Osteoblast (primary cell): ENCODE data around the gene GALNT16. TPM values are rescaled to one million over a fixed set of nuclear protein-coding genes. Genes with fewer than 3 reads are reported as not detected.
A peak's percentile ranks its signal among the peaks of the same experiment; 100 is the strongest.
"Not testable (repeated sequence)": the region's sequence is repeated elsewhere in the genome, so short reads cannot be mapped to it uniquely, and the experiment has no call there.

ENCODE experiments used
- DNase-seq: peaks from one replicate; pipeline ENCODE4 v3.0.0; 2011; ENCODE audit warnings: low spot score, mixed read lengths; ENCODE audit not compliant: insufficient read length; ENCODE audit errors: missing footprints
- H2AFZ ChIP-seq: 2 replicates; pipeline ENCODE4 v1.6.0; 2011; ENCODE audit warnings: mild to moderate bottlenecking, low read length
- H3K27ac ChIP-seq: 2 replicates; pipeline ENCODE4 v1.5.1; 2011; ENCODE audit warnings: mild to moderate bottlenecking, low read depth, low read length, moderate library complexity
- H3K27me3 ChIP-seq: 2 replicates; pipeline ENCODE4 v1.6.0; 2012; ENCODE audit warnings: mild to moderate bottlenecking, control low read depth, inconsistent platforms, low read length, moderate library complexity; ENCODE audit not compliant: insufficient read depth
- H3K36me3 ChIP-seq: 2 replicates; pipeline ENCODE4 v1.5.1; 2011; ENCODE audit warnings: mild to moderate bottlenecking, low read length, control low read depth, moderate library complexity; ENCODE audit not compliant: insufficient read depth
- H3K4me1 ChIP-seq: 2 replicates; pipeline ENCODE4 v1.5.1; 2011; ENCODE audit warnings: mild to moderate bottlenecking, low read length, control low read depth, moderate library complexity; ENCODE audit not compliant: insufficient read depth
- H3K4me2 ChIP-seq: 2 replicates; pipeline ENCODE4 v1.6.0; 2011; ENCODE audit warnings: mild to moderate bottlenecking, low read length; ENCODE audit not compliant: insufficient read depth
- H3K4me3 ChIP-seq: fragments of 200-600 bp; sonication (generic); 3 replicates; pipeline ENCODE4 v1.5.1; 2012; ENCODE audit warnings: mild to moderate bottlenecking, low read length, inconsistent platforms; ENCODE audit not compliant: insufficient read depth
- H3K79me2 ChIP-seq: 2 replicates; pipeline ENCODE4 v1.6.0; 2012; ENCODE audit warnings: mild to moderate bottlenecking, low read length, control low read depth, inconsistent platforms; ENCODE audit not compliant: insufficient read depth
- H3K9me3 ChIP-seq: 2 replicates; pipeline ENCODE4 v1.5.1; 2011; ENCODE audit warnings: low read depth, low read length, control low read depth
- H4K20me1 ChIP-seq: 2 replicates; pipeline ENCODE4 v1.6.0; 2012; ENCODE audit warnings: mild to moderate bottlenecking, low read length, control low read depth; ENCODE audit not compliant: insufficient read depth
- CTCF ChIP-seq: IDR thresholded peaks from 2 replicates; pipeline ENCODE4 v1.5.1; 2011; ENCODE audit warnings: mild to moderate bottlenecking, low read depth, low read length, moderate library complexity; ENCODE audit errors: extremely low read depth
- total RNA-seq: library from RNA; depleted of rRNA; stranded (reverse); fragments of >200 nt; gene quantifications from 2 replicates; pipeline ENCODE4 v1.2.3, GENCODE V29; 2012

The GALNT16 gene
- total RNA-seq, 1 donor: 4.0 TPM

GRCh38 chr14:69375722-69376121, 115.8 kb downstream of the GALNT16 start:
- no peak for DNase-seq
- H3K4me1 ChIP-seq: peaks cover 3% of the 10 kb centered on the region
- H3K4me3 ChIP-seq: no peak overlapping the region
- no peak overlapping the region for H2AFZ ChIP-seq
- no peak overlapping the region for H3K4me2 ChIP-seq
- no peak for TF ChIP-seq CTCF
- no peaks in the 10 kb centered on the region for H3K9me3 ChIP-seq
- H3K79me2 ChIP-seq: peaks cover 6% of the 10 kb centered on the region
- peaks cover 43% of the 10 kb centered on the region for H3K36me3 ChIP-seq
- no peak overlapping the region for H3K27ac ChIP-seq
- peaks cover 6% of the 10 kb centered on the region for H4K20me1 ChIP-seq
- H3K27me3 ChIP-seq: no peaks in the 10 kb centered on the region

GRCh38 chr14:69376439-69376838, 116.5 kb downstream of the GALNT16 start:
- no peaks in the 10 kb centered on the region for H3K9me3 ChIP-seq
- no peaks in the 10 kb centered on the region for H3K27me3 ChIP-seq
- H3K4me1 ChIP-seq: peaks cover 3% of the 10 kb centered on the region
- H3K4me2 ChIP-seq: no peak overlapping the region
- DNase-seq: no peak
- H2AFZ ChIP-seq: no peak overlapping the region
- H3K36me3 ChIP-seq: peaks cover 43% of the 10 kb centered on the region
- H3K79me2 ChIP-seq: peaks cover 9% of the 10 kb centered on the region
- H3K4me3 ChIP-seq: no peak overlapping the region
- H3K27ac ChIP-seq: peak overlapping the region; percentile 30
- no peak for TF ChIP-seq CTCF
- H4K20me1 ChIP-seq: peaks cover 6% of the 10 kb centered on the region

- Histone ChIP-seq H3K79me2 (peaks cover 25% of the 10 kb centered on the region), H3K9me3 (no peaks in the 10 kb centered on the region), H3K27me3 (no peaks in the 10 kb centered on the region), H3K4me1 (peaks cover 3% of the 10 kb centered on the region), H3K27ac (no peak overlapping the region), H3K4me2 (no peak overlapping the region), H2AFZ (no peak overlapping the region), H3K4me3 (no peak overlapping the region), H4K20me1 (peaks cover 15% of the 10 kb centered on the region), H3K36me3 (peaks cover 45% of the 10 kb centered on the region)
- no peak for TF ChIP-seq CTCF
- DNase-seq: peak; percentile 41
Observed at GRCh38 chr14:69378274-69378673, 118.3 kb downstream of the GALNT16 start.

GRCh38 chr14:69387311-69387710, 127.4 kb downstream of the GALNT16 start:
- H3K4me2 ChIP-seq: no peak overlapping the region
- no peak for TF ChIP-seq CTCF
- peaks cover 66% of the 10 kb centered on the region for H3K36me3 ChIP-seq
- H2AFZ ChIP-seq: no peak overlapping the region
- H3K4me1 ChIP-seq: peaks cover 2% of the 10 kb centered on the region
- H4K20me1 ChIP-seq: peaks cover 49% of the 10 kb centered on the region
- H3K4me3 ChIP-seq: no peak overlapping the region
- DNase-seq: no peak
- no peak overlapping the region for H3K27ac ChIP-seq
- H3K79me2 ChIP-seq: peaks cover 95% of the 10 kb centered on the region
- H3K27me3 ChIP-seq: no peaks in the 10 kb centered on the region
- no peaks in the 10 kb centered on the region for H3K9me3 ChIP-seq

GRCh38 chr14:69391400-69391799, 131.4 kb downstream of the GALNT16 start:
- H3K4me2 ChIP-seq: not testable (repeated sequence)

More at GRCh38 chr14:69391400-69391799, 131.4 kb downstream of the GALNT16 start:
- H3K4me3 ChIP-seq, H3K9me3 ChIP-seq, DNase-seq, H3K27me3 ChIP-seq, H3K4me1 ChIP-seq, H2AFZ ChIP-seq: not testable (repeated sequence)
- Histone ChIP-seq H3K79me2 (peaks cover 95% of the 10 kb centered on the region), H4K20me1 (peaks cover 42% of the 10 kb centered on the region), H3K27ac (peak overlapping the region; percentile 21), H3K36me3 (peaks cover 83% of the 10 kb centered on the region)
